HEK293 (cell line): ENCODE results near the gene GCDH.
A peak's percentile ranks its signal among the peaks of the same experiment; 100 is the strongest.

Experiments used
- GLIS2 ChIP-seq: fragments of 450-650 bp; formaldehyde crosslinking; IDR thresholded peaks from 2 replicates; pipeline ENCODE4 v1.5.1; 2016; ENCODE audit warnings: missing biosample characterization, missing genetic modification characterization
- KLF16 ChIP-seq: fragments of 450-650 bp; formaldehyde crosslinking; IDR thresholded peaks from 2 replicates; pipeline ENCODE4 v1.5.1; 2017; ENCODE audit warnings: missing biosample characterization, missing genetic modification characterization
- KLF7 ChIP-seq: fragments of 450-650 bp; formaldehyde crosslinking; IDR thresholded peaks from 2 replicates; pipeline ENCODE4 v1.5.1; 2016; ENCODE audit warnings: missing biosample characterization, missing genetic modification characterization, borderline replicate concordance
- MYNN ChIP-seq: fragments of 450-650 bp; formaldehyde crosslinking; IDR thresholded peaks from 2 replicates; pipeline ENCODE4 v1.5.1; 2016; ENCODE audit warnings: missing biosample characterization, missing genetic modification characterization, borderline replicate concordance
- MZF1 ChIP-seq: fragments of 450-650 bp; formaldehyde crosslinking; IDR thresholded peaks from 2 replicates; pipeline ENCODE4 v1.5.1; 2017; ENCODE audit warnings: missing biosample characterization, missing genetic modification characterization, borderline replicate concordance
- ZNF133 ChIP-seq: fragments of 450-650 bp; formaldehyde crosslinking; IDR thresholded peaks from 2 replicates; pipeline ENCODE4 v1.5.1; 2016; ENCODE audit warnings: missing biosample characterization, missing genetic modification characterization
- ZNF157 ChIP-seq: fragments of 450-650 bp; formaldehyde crosslinking; IDR thresholded peaks from 2 replicates; pipeline ENCODE4 v1.5.1; 2016; ENCODE audit warnings: missing biosample characterization, missing genetic modification characterization
- ZNF366 ChIP-seq: fragments of 450-650 bp; formaldehyde crosslinking; conservative IDR thresholded peaks from 2 replicates; pipeline ENCODE4 v1.5.1; 2016; ENCODE audit warnings: missing biosample characterization, missing genetic modification characterization
- ZNF521 ChIP-seq: fragments of 450-650 bp; formaldehyde crosslinking; IDR thresholded peaks from 2 replicates; pipeline ENCODE4 v1.5.1; 2017; ENCODE audit warnings: missing biosample characterization, mild to moderate bottlenecking, missing genetic modification characterization
- ZNF629 ChIP-seq: fragments of 450-650 bp; formaldehyde crosslinking; IDR thresholded peaks from 2 replicates; pipeline ENCODE4 v1.5.1; 2017; ENCODE audit warnings: missing biosample characterization, missing genetic modification characterization
- ZNF670 ChIP-seq: fragments of 450-650 bp; formaldehyde crosslinking; IDR thresholded peaks from 2 replicates; pipeline ENCODE4 v1.5.1; 2016; ENCODE audit warnings: missing biosample characterization, missing genetic modification characterization, low read depth
- ZNF677 ChIP-seq: fragments of 450-650 bp; IDR thresholded peaks from 2 replicates; pipeline ENCODE4 v1.5.0; 2018; ENCODE audit warnings: missing biosample characterization, mild to moderate bottlenecking, missing genetic modification characterization, moderate library complexity
- ZNF76 ChIP-seq: fragments of 450-650 bp; formaldehyde crosslinking; IDR thresholded peaks from 2 replicates; pipeline ENCODE4; 2016; ENCODE audit warnings: low read depth, missing biosample characterization, missing genetic modification characterization, borderline replicate concordance
- TF ChIP-seq, protein P1 (sequence below): fragments of 450-650 bp; IDR thresholded peaks from 2 replicates; pipeline ENCODE4 v1.5.1; 2018; ENCODE audit warnings: missing biosample characterization, mild to moderate bottlenecking, missing genetic modification characterization
- TF ChIP-seq, protein P2 (sequence below): fragments of 450-650 bp; formaldehyde crosslinking; IDR thresholded peaks from 2 replicates; pipeline ENCODE4 v1.5.1; 2016; ENCODE audit warnings: missing biosample characterization, missing genetic modification characterization, borderline replicate concordance
- TF ChIP-seq, protein P3 (sequence below): fragments of 450-650 bp; formaldehyde crosslinking; optimal IDR thresholded peaks from 2 replicates; pipeline ENCODE3; 2016; ENCODE audit warnings: missing biosample characterization, mild to moderate bottlenecking, missing genetic modification characterization
- TF ChIP-seq, protein P4 (sequence below): fragments of 450-650 bp; formaldehyde crosslinking; IDR thresholded peaks from 2 replicates; pipeline ENCODE4 v1.5.1; 2017; ENCODE audit warnings: missing biosample characterization, missing genetic modification characterization
- TF ChIP-seq, protein P5 (sequence below): fragments of 450-650 bp; formaldehyde crosslinking; IDR thresholded peaks from 2 replicates; pipeline ENCODE4 v1.5.1; 2017; ENCODE audit warnings: missing biosample characterization, missing genetic modification characterization
- TF ChIP-seq, protein P6 (sequence below): fragments of 450-650 bp; formaldehyde crosslinking; IDR thresholded peaks from 2 replicates; pipeline ENCODE4 v1.5.1; 2016; ENCODE audit warnings: missing biosample characterization, missing genetic modification characterization, low read depth
- TF ChIP-seq, protein P7 (sequence below): fragments of 450-650 bp; formaldehyde crosslinking; IDR thresholded peaks from 2 replicates; pipeline ENCODE4 v1.5.1; 2016; ENCODE audit warnings: missing biosample characterization, missing genetic modification characterization
- TF ChIP-seq, protein P8 (sequence below): fragments of 450-650 bp; formaldehyde crosslinking; IDR thresholded peaks from 2 replicates; pipeline ENCODE4 v1.5.1; 2016; ENCODE audit warnings: missing biosample characterization, missing genetic modification characterization

GCDH gene

DNA sequence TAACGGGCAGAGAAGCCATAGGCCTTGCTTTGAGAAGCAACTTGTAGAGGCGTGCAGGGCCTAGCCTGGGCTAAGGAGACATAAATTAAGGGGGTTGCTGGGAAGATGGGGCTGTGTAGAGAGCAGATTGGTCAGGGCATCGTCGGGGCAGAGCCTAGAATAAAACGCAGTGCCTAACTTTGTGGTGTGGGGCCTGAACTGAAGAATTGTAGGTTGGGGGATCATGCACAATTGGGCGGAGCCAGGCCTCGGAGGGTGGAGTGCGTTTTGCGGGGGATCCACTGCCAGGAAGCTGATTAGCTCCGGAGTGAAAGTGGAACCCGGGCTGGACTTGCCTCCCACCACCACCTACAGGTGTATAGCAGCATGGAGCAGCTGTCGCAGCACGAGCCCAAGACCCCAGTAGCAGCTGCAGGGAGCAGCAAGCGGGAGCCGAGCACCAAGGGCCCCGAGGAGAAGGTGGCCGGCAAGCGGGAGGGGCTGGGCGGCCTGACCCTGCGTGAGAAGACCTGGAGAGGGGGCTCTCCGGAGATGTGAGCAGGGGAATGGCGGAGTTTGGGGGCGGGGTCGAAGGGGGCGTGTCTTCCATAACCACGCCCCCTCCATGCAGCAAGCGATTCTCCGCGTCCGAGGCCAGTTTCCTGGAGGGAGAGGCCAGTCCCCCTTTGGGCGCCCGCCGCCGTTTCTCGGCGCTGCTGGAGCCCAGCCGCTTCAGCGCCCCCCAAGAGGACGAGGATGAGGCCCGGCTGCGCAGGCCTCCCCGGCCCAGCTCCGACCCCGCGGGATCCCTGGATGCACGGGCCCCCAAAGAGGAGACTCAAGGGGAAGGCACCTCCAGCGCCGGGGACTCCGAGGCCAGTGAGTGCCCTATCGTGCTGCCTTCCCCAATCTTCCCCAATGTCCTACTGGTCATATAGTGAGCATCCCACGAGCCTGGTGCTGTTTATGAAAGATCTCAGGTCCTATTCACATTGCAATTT lies 23.6 kb upstream of the GCDH start (continued):
- TF ChIP-seq ZNF366 (tag by site-specific recombination) (no peak), ZNF629 (tag by site-specific recombination) (no peak), KLF16 (peak; percentile 83), ZNF670 (tag by site-specific recombination) (no peak), ZNF157 (tag by site-specific recombination) (no peak), KLF7 (tag by site-specific recombination) (no peak), GLIS2 (tag by site-specific recombination) (0 out of 2 replicates have a peak, but pooled peaks have one; percentile 58), ZNF133 (no peak), ZNF76 (tag by site-specific recombination) (peak; percentile 53; the same call in 1 of the 2 replicates), ZNF521 (tag by site-specific recombination) (no peak), MZF1 (tag by site-specific recombination) (no peak), ZNF677 (no peak), MYNN (tag by site-specific recombination) (no peak)
- TF ChIP-seq, protein P1, sequence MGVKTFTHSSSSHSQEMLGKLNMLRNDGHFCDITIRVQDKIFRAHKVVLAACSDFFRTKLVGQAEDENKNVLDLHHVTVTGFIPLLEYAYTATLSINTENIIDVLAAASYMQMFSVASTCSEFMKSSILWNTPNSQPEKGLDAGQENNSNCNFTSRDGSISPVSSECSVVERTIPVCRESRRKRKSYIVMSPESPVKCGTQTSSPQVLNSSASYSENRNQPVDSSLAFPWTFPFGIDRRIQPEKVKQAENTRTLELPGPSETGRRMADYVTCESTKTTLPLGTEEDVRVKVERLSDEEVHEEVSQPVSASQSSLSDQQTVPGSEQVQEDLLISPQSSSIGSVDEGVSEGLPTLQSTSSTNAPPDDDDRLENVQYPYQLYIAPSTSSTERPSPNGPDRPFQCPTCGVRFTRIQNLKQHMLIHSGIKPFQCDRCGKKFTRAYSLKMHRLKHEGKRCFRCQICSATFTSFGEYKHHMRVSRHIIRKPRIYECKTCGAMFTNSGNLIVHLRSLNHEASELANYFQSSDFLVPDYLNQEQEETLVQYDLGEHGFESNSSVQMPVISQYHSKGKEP (tag by site-specific recombination): no peak
- TF ChIP-seq, protein P2, sequence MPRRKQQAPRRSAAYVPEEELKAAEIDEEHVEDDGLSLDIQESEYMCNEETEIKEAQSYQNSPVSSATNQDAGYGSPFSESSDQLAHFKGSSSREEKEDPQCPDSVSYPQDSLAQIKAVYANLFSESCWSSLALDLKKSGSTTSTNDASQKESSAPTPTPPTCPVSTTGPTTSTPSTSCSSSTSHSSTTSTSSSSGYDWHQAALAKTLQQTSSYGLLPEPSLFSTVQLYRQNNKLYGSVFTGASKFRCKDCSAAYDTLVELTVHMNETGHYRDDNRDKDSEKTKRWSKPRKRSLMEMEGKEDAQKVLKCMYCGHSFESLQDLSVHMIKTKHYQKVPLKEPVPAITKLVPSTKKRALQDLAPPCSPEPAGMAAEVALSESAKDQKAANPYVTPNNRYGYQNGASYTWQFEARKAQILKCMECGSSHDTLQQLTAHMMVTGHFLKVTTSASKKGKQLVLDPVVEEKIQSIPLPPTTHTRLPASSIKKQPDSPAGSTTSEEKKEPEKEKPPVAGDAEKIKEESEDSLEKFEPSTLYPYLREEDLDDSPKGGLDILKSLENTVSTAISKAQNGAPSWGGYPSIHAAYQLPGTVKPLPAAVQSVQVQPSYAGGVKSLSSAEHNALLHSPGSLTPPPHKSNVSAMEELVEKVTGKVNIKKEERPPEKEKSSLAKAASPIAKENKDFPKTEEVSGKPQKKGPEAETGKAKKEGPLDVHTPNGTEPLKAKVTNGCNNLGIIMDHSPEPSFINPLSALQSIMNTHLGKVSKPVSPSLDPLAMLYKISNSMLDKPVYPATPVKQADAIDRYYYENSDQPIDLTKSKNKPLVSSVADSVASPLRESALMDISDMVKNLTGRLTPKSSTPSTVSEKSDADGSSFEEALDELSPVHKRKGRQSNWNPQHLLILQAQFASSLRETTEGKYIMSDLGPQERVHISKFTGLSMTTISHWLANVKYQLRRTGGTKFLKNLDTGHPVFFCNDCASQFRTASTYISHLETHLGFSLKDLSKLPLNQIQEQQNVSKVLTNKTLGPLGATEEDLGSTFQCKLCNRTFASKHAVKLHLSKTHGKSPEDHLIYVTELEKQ (tag by site-specific recombination): no peak
- TF ChIP-seq, protein P3, sequence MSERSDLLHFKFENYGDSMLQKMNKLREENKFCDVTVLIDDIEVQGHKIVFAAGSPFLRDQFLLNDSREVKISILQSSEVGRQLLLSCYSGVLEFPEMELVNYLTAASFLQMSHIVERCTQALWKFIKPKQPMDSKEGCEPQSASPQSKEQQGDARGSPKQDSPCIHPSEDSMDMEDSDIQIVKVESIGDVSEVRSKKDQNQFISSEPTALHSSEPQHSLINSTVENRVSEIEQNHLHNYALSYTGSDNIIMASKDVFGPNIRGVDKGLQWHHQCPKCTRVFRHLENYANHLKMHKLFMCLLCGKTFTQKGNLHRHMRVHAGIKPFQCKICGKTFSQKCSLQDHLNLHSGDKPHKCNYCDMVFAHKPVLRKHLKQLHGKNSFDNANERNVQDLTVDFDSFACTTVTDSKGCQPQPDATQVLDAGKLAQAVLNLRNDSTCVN (tag by site-specific recombination): peak; percentile 17
- TF ChIP-seq, protein P4, sequence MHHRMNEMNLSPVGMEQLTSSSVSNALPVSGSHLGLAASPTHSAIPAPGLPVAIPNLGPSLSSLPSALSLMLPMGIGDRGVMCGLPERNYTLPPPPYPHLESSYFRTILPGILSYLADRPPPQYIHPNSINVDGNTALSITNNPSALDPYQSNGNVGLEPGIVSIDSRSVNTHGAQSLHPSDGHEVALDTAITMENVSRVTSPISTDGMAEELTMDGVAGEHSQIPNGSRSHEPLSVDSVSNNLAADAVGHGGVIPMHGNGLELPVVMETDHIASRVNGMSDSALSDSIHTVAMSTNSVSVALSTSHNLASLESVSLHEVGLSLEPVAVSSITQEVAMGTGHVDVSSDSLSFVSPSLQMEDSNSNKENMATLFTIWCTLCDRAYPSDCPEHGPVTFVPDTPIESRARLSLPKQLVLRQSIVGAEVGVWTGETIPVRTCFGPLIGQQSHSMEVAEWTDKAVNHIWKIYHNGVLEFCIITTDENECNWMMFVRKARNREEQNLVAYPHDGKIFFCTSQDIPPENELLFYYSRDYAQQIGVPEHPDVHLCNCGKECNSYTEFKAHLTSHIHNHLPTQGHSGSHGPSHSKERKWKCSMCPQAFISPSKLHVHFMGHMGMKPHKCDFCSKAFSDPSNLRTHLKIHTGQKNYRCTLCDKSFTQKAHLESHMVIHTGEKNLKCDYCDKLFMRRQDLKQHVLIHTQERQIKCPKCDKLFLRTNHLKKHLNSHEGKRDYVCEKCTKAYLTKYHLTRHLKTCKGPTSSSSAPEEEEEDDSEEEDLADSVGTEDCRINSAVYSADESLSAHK (tag by site-specific recombination): no peak
- TF ChIP-seq, protein P5, sequence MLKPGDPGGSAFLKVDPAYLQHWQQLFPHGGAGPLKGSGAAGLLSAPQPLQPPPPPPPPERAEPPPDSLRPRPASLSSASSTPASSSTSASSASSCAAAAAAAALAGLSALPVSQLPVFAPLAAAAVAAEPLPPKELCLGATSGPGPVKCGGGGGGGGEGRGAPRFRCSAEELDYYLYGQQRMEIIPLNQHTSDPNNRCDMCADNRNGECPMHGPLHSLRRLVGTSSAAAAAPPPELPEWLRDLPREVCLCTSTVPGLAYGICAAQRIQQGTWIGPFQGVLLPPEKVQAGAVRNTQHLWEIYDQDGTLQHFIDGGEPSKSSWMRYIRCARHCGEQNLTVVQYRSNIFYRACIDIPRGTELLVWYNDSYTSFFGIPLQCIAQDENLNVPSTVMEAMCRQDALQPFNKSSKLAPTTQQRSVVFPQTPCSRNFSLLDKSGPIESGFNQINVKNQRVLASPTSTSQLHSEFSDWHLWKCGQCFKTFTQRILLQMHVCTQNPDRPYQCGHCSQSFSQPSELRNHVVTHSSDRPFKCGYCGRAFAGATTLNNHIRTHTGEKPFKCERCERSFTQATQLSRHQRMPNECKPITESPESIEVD (tag by site-specific recombination): no peak
- TF ChIP-seq, protein P6, sequence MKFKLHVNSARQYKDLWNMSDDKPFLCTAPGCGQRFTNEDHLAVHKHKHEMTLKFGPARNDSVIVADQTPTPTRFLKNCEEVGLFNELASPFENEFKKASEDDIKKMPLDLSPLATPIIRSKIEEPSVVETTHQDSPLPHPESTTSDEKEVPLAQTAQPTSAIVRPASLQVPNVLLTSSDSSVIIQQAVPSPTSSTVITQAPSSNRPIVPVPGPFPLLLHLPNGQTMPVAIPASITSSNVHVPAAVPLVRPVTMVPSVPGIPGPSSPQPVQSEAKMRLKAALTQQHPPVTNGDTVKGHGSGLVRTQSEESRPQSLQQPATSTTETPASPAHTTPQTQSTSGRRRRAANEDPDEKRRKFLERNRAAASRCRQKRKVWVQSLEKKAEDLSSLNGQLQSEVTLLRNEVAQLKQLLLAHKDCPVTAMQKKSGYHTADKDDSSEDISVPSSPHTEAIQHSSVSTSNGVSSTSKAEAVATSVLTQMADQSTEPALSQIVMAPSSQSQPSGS (tag by site-specific recombination): no peak
- TF ChIP-seq, protein P7, sequence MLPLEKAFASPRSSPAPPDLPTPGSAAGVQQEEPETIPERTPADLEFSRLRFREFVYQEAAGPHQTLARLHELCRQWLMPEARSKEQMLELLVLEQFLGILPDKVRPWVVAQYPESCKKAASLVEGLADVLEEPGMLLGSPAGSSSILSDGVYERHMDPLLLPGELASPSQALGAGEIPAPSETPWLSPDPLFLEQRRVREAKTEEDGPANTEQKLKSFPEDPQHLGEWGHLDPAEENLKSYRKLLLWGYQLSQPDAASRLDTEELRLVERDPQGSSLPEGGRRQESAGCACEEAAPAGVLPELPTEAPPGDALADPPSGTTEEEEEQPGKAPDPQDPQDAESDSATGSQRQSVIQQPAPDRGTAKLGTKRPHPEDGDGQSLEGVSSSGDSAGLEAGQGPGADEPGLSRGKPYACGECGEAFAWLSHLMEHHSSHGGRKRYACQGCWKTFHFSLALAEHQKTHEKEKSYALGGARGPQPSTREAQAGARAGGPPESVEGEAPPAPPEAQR (tag by site-specific recombination): no peak
- TF ChIP-seq, protein P8, sequence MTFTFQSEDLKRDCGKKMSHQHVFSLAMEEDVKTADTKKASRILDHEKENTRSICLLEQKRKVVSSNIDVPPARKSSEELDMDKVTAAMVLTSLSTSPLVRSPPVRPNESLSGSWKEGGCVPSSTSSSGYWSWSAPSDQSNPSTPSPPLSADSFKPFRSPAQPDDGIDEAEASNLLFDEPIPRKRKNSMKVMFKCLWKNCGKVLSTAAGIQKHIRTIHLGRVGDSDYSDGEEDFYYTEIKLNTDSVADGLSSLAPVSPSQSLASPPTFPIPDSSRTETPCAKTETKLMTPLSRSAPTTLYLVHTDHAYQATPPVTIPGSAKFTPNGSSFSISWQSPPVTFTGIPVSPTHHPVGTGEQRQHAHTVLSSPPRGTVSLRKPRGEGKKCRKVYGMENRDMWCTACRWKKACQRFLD (tag by site-specific recombination): no peak
